GM21825 (cell line): Measurements from ENCODE around the gene CTNND2.
"Not testable (repeated sequence)": the region's sequence is repeated elsewhere in the genome, so short reads cannot be mapped to it uniquely, and the experiment has no call there.

Experiments
- ATAC-seq: cut with Tn5 transposase; IDR thresholded peaks from one replicate; pipeline ENCODE4 v1.9.1; 2021; ENCODE audit warnings: mild to moderate bottlenecking, moderate library complexity; ENCODE audit not compliant: unreplicated experiment

CTNND2 gene

GRCh38 chr5:11482011-11482410 is 422.2 kb downstream of the CTNND2 start:
- no peak for ATAC-seq

- ATAC-seq = no peak
Observed at GRCh38 chr5:11477786-11478185, 426.5 kb downstream of the CTNND2 start.

- ATAC-seq = no peak
Observed at GRCh38 chr5:11476866-11477265, 427.4 kb downstream of the CTNND2 start.

- no peak for ATAC-seq
Observed at GRCh38 chr5:11468334-11469039, 435.8 kb downstream of the CTNND2 start.

GRCh38 chr5:11467588-11467987 is 436.7 kb downstream of the CTNND2 start:
- ATAC-seq = no peak

GRCh38 chr5:11459716-11460115 is 444.5 kb downstream of the CTNND2 start:
- no peak for ATAC-seq

GRCh38 chr5:11455505-11455904 is 448.7 kb downstream of the CTNND2 start:
- no peak for ATAC-seq

GRCh38 chr5:11452852-11453251 is 451.4 kb downstream of the CTNND2 start:
- no peak for ATAC-seq

- no peak for ATAC-seq
Observed at GRCh38 chr5:11449966-11450365, 454.3 kb downstream of the CTNND2 start.

GRCh38 chr5:11449217-11449616 is 455.0 kb downstream of the CTNND2 start:
- no peak for ATAC-seq

GRCh38 chr5:11443831-11444230 is 460.4 kb downstream of the CTNND2 start:
- no peak for ATAC-seq

GRCh38 chr5:11432116-11432515 is 472.1 kb downstream of the CTNND2 start:
- ATAC-seq = no peak

- no peak for ATAC-seq
Observed at GRCh38 chr5:11429254-11429653, 475.0 kb downstream of the CTNND2 start.

GRCh38 chr5:11427569-11427968 is 476.7 kb downstream of the CTNND2 start:
- ATAC-seq = no peak

- no peak for ATAC-seq
Observed at GRCh38 chr5:11426442-11426841, 477.8 kb downstream of the CTNND2 start.

- ATAC-seq = no peak
Observed at GRCh38 chr5:11422342-11422741, 481.9 kb downstream of the CTNND2 start.

- ATAC-seq = no peak
Observed at GRCh38 chr5:11420969-11421368, 483.3 kb downstream of the CTNND2 start.

GRCh38 chr5:11415751-11416150 is 488.5 kb downstream of the CTNND2 start:
- ATAC-seq = no peak

GRCh38 chr5:11414732-11415131 is 489.5 kb downstream of the CTNND2 start:
- ATAC-seq = not testable (repeated sequence)

- ATAC-seq = no peak
Observed at GRCh38 chr5:11411621-11412020, 492.6 kb downstream of the CTNND2 start.

GRCh38 chr5:11407556-11408145 is 496.6 kb downstream of the CTNND2 start:
- no peak for ATAC-seq

GRCh38 chr5:11400316-11400715 is 503.9 kb downstream of the CTNND2 start:
- no peak for ATAC-seq

- ATAC-seq = no peak
Observed at GRCh38 chr5:11398728-11399127, 505.5 kb downstream of the CTNND2 start.
